Hepatocyte (in vitro differentiated cells): Measurements from ENCODE around the gene CCL24. TPM values are rescaled to one million over a fixed set of nuclear protein-coding genes. Genes with fewer than 3 reads are reported as not detected.
"Not testable (repeated sequence)": the region's sequence is repeated elsewhere in the genome, so short reads cannot be mapped to it uniquely, and the experiment has no call there.

ENCODE experiments used
- DNase-seq: peaks from one replicate; pipeline ENCODE4 v3.0.0-alpha.2; 2016; ENCODE audit warnings: low spot score
- H2AFZ ChIP-seq: fragments of 200-600 bp; sonication (generic); 2 replicates; pipeline ENCODE4 v1.6.0; 2016; ENCODE audit warnings: antibody characterized with exemption, mild to moderate bottlenecking
- H3K27ac ChIP-seq: fragments of 200-600 bp; sonication (generic); 2 replicates; pipeline ENCODE4 v1.5.1; 2016; ENCODE audit warnings: mild to moderate bottlenecking
- H3K27me3 ChIP-seq: fragments of 200-600 bp; sonication (generic); 2 replicates; pipeline ENCODE4 v1.6.1; 2016
- H3K36me3 ChIP-seq: fragments of 200-600 bp; sonication (generic); replicated peaks from 2 replicates; pipeline ENCODE4 v1.5.1; 2016; ENCODE audit warnings: low read depth; ENCODE audit not compliant: insufficient read depth
- H3K4me1 ChIP-seq: fragments of 200-600 bp; sonication (generic); 2 replicates; pipeline ENCODE4 v1.5.1; 2016; ENCODE audit warnings: mild to moderate bottlenecking, moderate library complexity; ENCODE audit not compliant: insufficient read depth
- H3K4me2 ChIP-seq: fragments of 200-600 bp; sonication (generic); 2 replicates; pipeline ENCODE4 v1.6.0; 2016
- H3K4me3 ChIP-seq: fragments of 200-600 bp; sonication (generic); 2 replicates; pipeline ENCODE4 v1.5.1; 2016; ENCODE audit warnings: mild to moderate bottlenecking
- H3K79me2 ChIP-seq: fragments of 200-600 bp; sonication (generic); 2 replicates; pipeline ENCODE4 v1.6.0; 2017; ENCODE audit warnings: mild to moderate bottlenecking
- H3K9me2 ChIP-seq: fragments of 200-600 bp; sonication (generic); replicated peaks from 2 replicates; pipeline ENCODE4 v1.6.0; 2017; ENCODE audit warnings: mild to moderate bottlenecking; ENCODE audit not compliant: insufficient read depth
- H3K9me3 ChIP-seq: fragments of 200-600 bp; sonication (generic); 2 replicates; pipeline ENCODE4 v1.5.1; 2016; ENCODE audit warnings: low read depth, mild to moderate bottlenecking
- H4K20me1 ChIP-seq: fragments of 200-600 bp; sonication (generic); 2 replicates; pipeline ENCODE4 v1.6.0; 2016; ENCODE audit warnings: mild to moderate bottlenecking; ENCODE audit not compliant: insufficient read depth, poor library complexity, severe bottlenecking
- CTCF ChIP-seq: fragments of 200-600 bp; sonication (generic); IDR thresholded peaks from 2 replicates; pipeline ENCODE4 v1.5.1; 2016; ENCODE audit warnings: antibody characterized with exemption, mild to moderate bottlenecking; ENCODE audit not compliant: poor library complexity
- EZH2 ChIP-seq: fragments of 200-600 bp; sonication (generic); IDR thresholded peaks from 2 replicates; pipeline ENCODE4 v1.6.1; 2016; ENCODE audit warnings: antibody characterized with exemption, mild to moderate bottlenecking, borderline replicate concordance
- EZH2phosphoT487 ChIP-seq: fragments of 200-600 bp; sonication (generic); IDR thresholded peaks from one replicate; pipeline ENCODE4 v1.6.1; 2018; ENCODE audit warnings: antibody characterized with exemption, mild to moderate bottlenecking, low read depth, moderate library complexity; ENCODE audit not compliant: unreplicated experiment, severe bottlenecking
- WGBS: methylation state at CpG from one replicate; pipeline ENCODE4 v1.1.6; 2016; ENCODE audit warnings: low lambda C conversion rate; ENCODE audit errors: missing lambda C conversion rate; 5-methylcytosine and 5-hydroxymethylcytosine counted together
- polyA plus RNA-seq: library from polyadenylated mRNA; unstranded; fragments of >200 nt; fragmentation: Nextera tagmentation; extraction: Ambion mirVana; gene quantifications from 2 replicates; pipeline ENCODE4 v1.2.1, GENCODE V29; 2016
- total RNA-seq: library from RNA; depleted of rRNA; stranded (reverse); fragments of >200 nt; gene quantifications from 2 replicates; pipeline ENCODE4 v1.2.3, GENCODE V29; 2014

Gene CCL24
- total and polyA plus RNA-seq, 2 experiments from 2014 or later: not detected

- no peak overlapping the region for H3K4me3 ChIP-seq
- H3K4me1 ChIP-seq: peaks cover 11% of the 10 kb centered on the region
- TF ChIP-seq CTCF: no peak
- TF ChIP-seq EZH2: no peak
- TF ChIP-seq EZH2phosphoT487: no peak
- no peaks in the 10 kb centered on the region for H3K27me3 ChIP-seq
- peak; percentile 40 for DNase-seq
- H3K4me2 ChIP-seq: no peak overlapping the region
- H3K27ac ChIP-seq: peak overlapping the region; percentile 47
- no peaks in the 10 kb centered on the region for H3K9me2 ChIP-seq
- H2AFZ ChIP-seq: no peak overlapping the region
- no peaks in the 10 kb centered on the region for H4K20me1 ChIP-seq
- H3K9me3 ChIP-seq: no peaks in the 10 kb centered on the region
- no peaks in the 10 kb centered on the region for H3K79me2 ChIP-seq
- 28% methylated on average over 9 of the region's 9 CpGs for WGBS
- H3K36me3 ChIP-seq: no peaks in the 10 kb centered on the region
These were observed 17.7 kb downstream of the CCL24 start for GRCh38 chr7:75795831-75796285.

- Histone ChIP-seq H3K9me2 (no peaks in the 10 kb centered on the region), H3K4me1 (peaks cover 11% of the 10 kb centered on the region), H2AFZ (no peak overlapping the region), H3K9me3 (no peaks in the 10 kb centered on the region), H3K79me2 (no peaks in the 10 kb centered on the region), H3K27ac (no peak overlapping the region), H3K4me3 (no peak overlapping the region), H3K36me3 (no peaks in the 10 kb centered on the region), H4K20me1 (no peaks in the 10 kb centered on the region), H3K27me3 (no peaks in the 10 kb centered on the region), H3K4me2 (no peak overlapping the region)
- no peak for DNase-seq
- WGBS: 97% methylated on average over 2 of the region's 2 CpGs
- TF ChIP-seq EZH2phosphoT487 (no peak), EZH2 (no peak), CTCF (no peak)
These were observed 19.9 kb downstream of the CCL24 start for GRCh38 chr7:75793676-75794075.

GRCh38 chr7:75792567-75792966, 21.0 kb downstream of the CCL24 start:
- H3K9me2 ChIP-seq, H3K27me3 ChIP-seq, H3K4me2 ChIP-seq, H3K4me3 ChIP-seq, H3K36me3 ChIP-seq, H2AFZ ChIP-seq, H3K9me3 ChIP-seq, H3K79me2 ChIP-seq, DNase-seq, H4K20me1 ChIP-seq: not testable (repeated sequence)
- peak overlapping the region; percentile 92 for H3K27ac ChIP-seq
- H3K4me1 ChIP-seq: peaks cover 11% of the 10 kb centered on the region
- WGBS: 97% methylated on average over 5 of the region's 5 CpGs

DNA sequence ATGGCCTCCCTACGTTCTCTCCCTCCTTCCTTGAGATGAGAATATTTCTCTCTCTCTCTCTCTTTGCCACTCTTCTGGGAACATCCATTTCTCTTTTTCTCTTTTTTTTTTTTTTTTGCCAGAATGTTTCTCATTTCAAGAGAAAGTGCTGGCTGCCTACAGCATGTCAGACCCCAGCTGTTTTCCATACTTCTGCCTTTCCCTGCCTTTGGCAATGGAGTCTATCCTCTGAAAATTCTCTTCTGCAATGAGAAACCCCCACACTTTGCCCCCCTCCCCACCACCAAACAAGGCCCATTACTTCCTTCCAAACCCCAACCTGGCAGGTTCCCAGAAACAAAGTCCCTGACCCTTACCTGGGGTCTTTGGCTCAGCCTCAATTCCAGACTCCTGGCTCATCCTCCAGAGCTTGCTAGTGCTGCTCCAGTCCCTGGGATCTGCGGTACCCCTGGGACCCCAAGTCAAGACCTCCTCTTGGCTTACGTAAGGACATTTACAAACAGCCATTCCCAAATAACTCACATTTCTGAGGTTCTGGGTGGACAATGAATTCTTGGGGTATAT, 24.2 kb downstream of the CCL24 start:
- peaks cover 7% of the 10 kb centered on the region for H3K4me1 ChIP-seq
- H3K4me3 ChIP-seq: no peak overlapping the region
- no peaks in the 10 kb centered on the region for H3K36me3 ChIP-seq
- H3K9me2 ChIP-seq: no peaks in the 10 kb centered on the region
- H3K27ac ChIP-seq: no peak overlapping the region
- H4K20me1 ChIP-seq: no peaks in the 10 kb centered on the region
- H3K79me2 ChIP-seq: no peaks in the 10 kb centered on the region
- no peak for DNase-seq
- no peak for TF ChIP-seq EZH2
- no peak for TF ChIP-seq CTCF
- no peak for TF ChIP-seq EZH2phosphoT487
- no peaks in the 10 kb centered on the region for H3K9me3 ChIP-seq
- 80% methylated on average over 3 of the region's 3 CpGs for WGBS
- H2AFZ ChIP-seq: no peak overlapping the region
- H3K27me3 ChIP-seq: no peaks in the 10 kb centered on the region
- no peak overlapping the region for H3K4me2 ChIP-seq

DNA sequence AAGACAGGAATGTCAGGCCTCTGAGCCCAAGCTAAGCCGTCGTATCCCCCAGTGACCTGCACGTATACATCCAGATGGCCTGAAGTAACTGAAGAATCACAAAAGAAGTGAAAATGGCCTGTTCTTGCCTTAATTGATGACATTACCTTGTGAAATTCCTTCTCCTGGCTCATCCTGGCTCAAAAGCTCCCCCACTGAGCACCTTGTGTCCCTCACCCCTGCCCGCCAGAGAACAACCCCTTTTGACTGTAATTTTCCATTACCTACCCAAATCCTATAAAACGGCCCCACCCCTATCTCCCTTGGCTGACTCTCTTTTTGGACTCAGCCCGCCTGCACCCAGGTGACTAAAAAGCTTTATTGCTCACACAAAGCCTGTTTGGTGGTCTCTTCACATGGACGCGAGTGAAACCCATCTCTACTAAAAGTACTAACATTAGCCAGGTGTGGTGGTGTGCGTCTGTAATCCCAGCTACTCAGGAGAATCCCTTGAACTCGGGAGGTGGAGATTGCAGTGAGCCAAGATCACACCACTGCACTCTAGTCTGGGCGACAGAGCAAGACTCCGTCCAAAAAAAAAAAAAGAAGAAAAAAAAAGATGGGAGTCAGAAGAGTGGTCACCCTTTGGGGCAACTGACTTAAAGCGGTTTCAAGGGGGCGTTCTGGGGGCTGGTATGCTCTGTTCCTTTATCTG, 25.3 kb downstream of the CCL24 start:
- not testable (repeated sequence) for H3K4me3 ChIP-seq, H3K4me1 ChIP-seq, H3K36me3 ChIP-seq, H3K79me2 ChIP-seq, H2AFZ ChIP-seq, H3K27ac ChIP-seq, H3K27me3 ChIP-seq, H3K9me3 ChIP-seq, H3K9me2 ChIP-seq, DNase-seq, H3K4me2 ChIP-seq, H4K20me1 ChIP-seq
- 65% methylated on average over 14 of the region's 14 CpGs for WGBS

DNA sequence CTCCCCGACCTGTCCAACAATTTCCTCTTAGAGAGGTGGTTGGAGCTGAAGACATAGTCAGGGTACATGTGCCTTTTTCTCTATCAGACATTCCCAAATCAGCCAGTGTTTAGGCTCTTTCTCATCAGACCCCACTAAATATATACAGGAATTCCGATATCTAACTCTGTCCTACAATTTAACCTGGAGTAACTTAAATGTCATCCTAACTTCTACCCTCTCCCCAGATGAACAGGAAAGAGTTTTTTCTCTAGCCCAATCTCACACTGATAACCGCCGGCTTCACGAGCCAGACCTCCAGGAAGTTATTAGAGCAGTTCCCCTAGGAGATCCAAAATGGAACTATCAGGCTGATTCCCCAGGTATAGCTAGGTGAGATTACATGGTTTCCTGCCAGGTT, 30.5 kb downstream of the CCL24 start:
- H3K4me2 ChIP-seq, H3K4me1 ChIP-seq, H3K27ac ChIP-seq, DNase-seq, H3K9me3 ChIP-seq, H3K9me2 ChIP-seq, H2AFZ ChIP-seq, H3K27me3 ChIP-seq, H3K79me2 ChIP-seq, H3K36me3 ChIP-seq, H3K4me3 ChIP-seq, H4K20me1 ChIP-seq: not testable (repeated sequence)
- 73% methylated on average over 5 of the region's 5 CpGs for WGBS
